Measurements from ENCODE around the gene CRYBG3. TPM values are rescaled to one million over a fixed set of nuclear protein-coding genes. Genes with fewer than 3 reads are reported as not detected.

The CRYBG3 gene
- total RNA-seq, 1 donor, result 20.3 TPM

GRCh38 chr3:97795951-97796350 lies 25.9 kb upstream of the CRYBG3 start:
- H3K4me2 ChIP-seq (ENCODE audit: insufficient read depth, low read length), result no peak overlapping the region
- no peak overlapping the region for H2AFZ ChIP-seq (ENCODE audit: low read length)
- no peak for DNase-seq (ENCODE audit: insufficient read length, low spot score, missing footprints)
- H3K27me3 ChIP-seq (ENCODE audit: insufficient read depth, low read length), result no peaks in the 10 kb centered on the region
- no peaks in the 10 kb centered on the region for H3K4me1 ChIP-seq (ENCODE audit: insufficient read depth, low read length)
- H4K20me1 ChIP-seq (ENCODE audit: insufficient read depth, low read length), result no peaks in the 10 kb centered on the region
- TF ChIP-seq, protein P1, sequence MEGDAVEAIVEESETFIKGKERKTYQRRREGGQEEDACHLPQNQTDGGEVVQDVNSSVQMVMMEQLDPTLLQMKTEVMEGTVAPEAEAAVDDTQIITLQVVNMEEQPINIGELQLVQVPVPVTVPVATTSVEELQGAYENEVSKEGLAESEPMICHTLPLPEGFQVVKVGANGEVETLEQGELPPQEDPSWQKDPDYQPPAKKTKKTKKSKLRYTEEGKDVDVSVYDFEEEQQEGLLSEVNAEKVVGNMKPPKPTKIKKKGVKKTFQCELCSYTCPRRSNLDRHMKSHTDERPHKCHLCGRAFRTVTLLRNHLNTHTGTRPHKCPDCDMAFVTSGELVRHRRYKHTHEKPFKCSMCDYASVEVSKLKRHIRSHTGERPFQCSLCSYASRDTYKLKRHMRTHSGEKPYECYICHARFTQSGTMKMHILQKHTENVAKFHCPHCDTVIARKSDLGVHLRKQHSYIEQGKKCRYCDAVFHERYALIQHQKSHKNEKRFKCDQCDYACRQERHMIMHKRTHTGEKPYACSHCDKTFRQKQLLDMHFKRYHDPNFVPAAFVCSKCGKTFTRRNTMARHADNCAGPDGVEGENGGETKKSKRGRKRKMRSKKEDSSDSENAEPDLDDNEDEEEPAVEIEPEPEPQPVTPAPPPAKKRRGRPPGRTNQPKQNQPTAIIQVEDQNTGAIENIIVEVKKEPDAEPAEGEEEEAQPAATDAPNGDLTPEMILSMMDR (IDR thresholded peaks at IDR 0.05; ENCODE audit: extremely low read depth, low read depth, low read length), result no peak
- no peaks in the 10 kb centered on the region for H3K36me3 ChIP-seq (ENCODE audit: insufficient read depth, low read length)
- no peaks in the 10 kb centered on the region for H3K9me3 ChIP-seq (ENCODE audit: low read depth, low read length)
- H3K27ac ChIP-seq (ENCODE audit: low read depth, low read length), result no peak overlapping the region
- H3K79me2 ChIP-seq (ENCODE audit: insufficient read depth, low read length), result no peaks in the 10 kb centered on the region
- H3K4me3 ChIP-seq (ENCODE audit: insufficient read depth, low read length), result no peak overlapping the region

DNA sequence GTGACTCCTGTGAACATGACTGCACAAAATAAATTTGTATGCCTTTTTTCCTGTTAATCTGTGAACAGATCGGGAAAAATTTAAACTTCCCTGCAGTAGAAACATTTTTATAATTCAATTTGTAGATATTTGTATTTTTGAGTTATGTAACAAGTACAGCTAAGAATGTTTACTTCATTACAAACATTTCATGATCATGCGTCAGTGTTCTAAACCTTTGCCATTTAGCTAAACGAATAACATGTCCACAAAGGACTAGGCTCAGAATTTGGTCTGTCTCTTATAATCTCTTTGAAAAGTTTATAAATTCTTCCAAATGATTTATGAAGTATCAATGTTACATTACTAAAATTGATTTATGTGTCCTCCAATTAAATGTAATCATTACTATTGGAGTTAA lies 17.3 kb upstream of the CRYBG3 start:
- H3K79me2 ChIP-seq (ENCODE audit: insufficient read depth, low read length), result no peaks in the 10 kb centered on the region
- no peak overlapping the region for H3K27ac ChIP-seq (ENCODE audit: low read depth, low read length)
- H3K4me3 ChIP-seq (ENCODE audit: insufficient read depth, low read length), result no peak overlapping the region
- no peaks in the 10 kb centered on the region for H4K20me1 ChIP-seq (ENCODE audit: insufficient read depth, low read length)
- H3K4me2 ChIP-seq (ENCODE audit: insufficient read depth, low read length), result no peak overlapping the region
- H2AFZ ChIP-seq (ENCODE audit: low read length), result no peak overlapping the region
- no peaks in the 10 kb centered on the region for H3K4me1 ChIP-seq (ENCODE audit: insufficient read depth, low read length)
- H3K36me3 ChIP-seq (ENCODE audit: insufficient read depth, low read length), result no peaks in the 10 kb centered on the region
- TF ChIP-seq, protein P1 (IDR thresholded peaks at IDR 0.05; ENCODE audit: extremely low read depth, low read depth, low read length), result no peak
- H3K27me3 ChIP-seq (ENCODE audit: insufficient read depth, low read length), result no peaks in the 10 kb centered on the region
- no peaks in the 10 kb centered on the region for H3K9me3 ChIP-seq (ENCODE audit: low read depth, low read length)
- DNase-seq (ENCODE audit: insufficient read length, low spot score, missing footprints), result no peak

- TF ChIP-seq, protein P1 (IDR thresholded peaks at IDR 0.05; ENCODE audit: extremely low read depth, low read depth, low read length), result no peak
- H3K79me2 ChIP-seq (ENCODE audit: insufficient read depth, low read length), result no peaks in the 10 kb centered on the region
- H3K4me1 ChIP-seq (ENCODE audit: insufficient read depth, low read length), result peaks cover 3% of the 10 kb centered on the region
- H3K4me3 ChIP-seq (ENCODE audit: insufficient read depth, low read length), result no peak overlapping the region
- H3K27me3 ChIP-seq (ENCODE audit: insufficient read depth, low read length), result no peaks in the 10 kb centered on the region
- no peaks in the 10 kb centered on the region for H3K36me3 ChIP-seq (ENCODE audit: insufficient read depth, low read length)
- H3K4me2 ChIP-seq (ENCODE audit: insufficient read depth, low read length), result no peak overlapping the region
- H2AFZ ChIP-seq (ENCODE audit: low read length), result no peak overlapping the region
- no peaks in the 10 kb centered on the region for H3K9me3 ChIP-seq (ENCODE audit: low read depth, low read length)
- H4K20me1 ChIP-seq (ENCODE audit: insufficient read depth, low read length), result no peaks in the 10 kb centered on the region
- peak; percentile 62 for DNase-seq (ENCODE audit: insufficient read length, low spot score, missing footprints)
- no peak overlapping the region for H3K27ac ChIP-seq (ENCODE audit: low read depth, low read length)
Measured at GRCh38 chr3:97810779-97811390, 10.9 kb upstream of the CRYBG3 start.

GRCh38 chr3:97815149-97815917 lies 6.5 kb upstream of the CRYBG3 start:
- Histone ChIP-seq H3K27ac (ENCODE audit: low read depth, low read length) (no peak overlapping the region), H3K4me2 (ENCODE audit: insufficient read depth, low read length) (no peak overlapping the region), H3K4me3 (ENCODE audit: insufficient read depth, low read length) (no peak overlapping the region), H4K20me1 (ENCODE audit: insufficient read depth, low read length) (no peaks in the 10 kb centered on the region), H3K79me2 (ENCODE audit: insufficient read depth, low read length) (no peaks in the 10 kb centered on the region), H2AFZ (ENCODE audit: low read length) (no peak overlapping the region), H3K9me3 (ENCODE audit: low read depth, low read length) (no peaks in the 10 kb centered on the region), H3K27me3 (ENCODE audit: insufficient read depth, low read length) (no peaks in the 10 kb centered on the region), H3K4me1 (ENCODE audit: insufficient read depth, low read length) (peaks cover 3% of the 10 kb centered on the region), H3K36me3 (ENCODE audit: insufficient read depth, low read length) (no peaks in the 10 kb centered on the region)
- TF ChIP-seq, protein P1 (IDR thresholded peaks at IDR 0.05; ENCODE audit: extremely low read depth, low read depth, low read length), result no peak
- no peak for DNase-seq (ENCODE audit: insufficient read length, low spot score, missing footprints)

All from osteoblast (primary cell).